GM12801 (cell line): ENCODE measurements around the gene RASGRP4.

Source experiments
- TF ChIP-seq, protein P1 (sequence below): IDR thresholded peaks from one replicate; pipeline ENCODE4 v1.5.1; 2011; ENCODE audit warnings: control low read depth; ENCODE audit not compliant: insufficient read length; ENCODE audit errors: extremely low read depth

Gene RASGRP4

DNA sequence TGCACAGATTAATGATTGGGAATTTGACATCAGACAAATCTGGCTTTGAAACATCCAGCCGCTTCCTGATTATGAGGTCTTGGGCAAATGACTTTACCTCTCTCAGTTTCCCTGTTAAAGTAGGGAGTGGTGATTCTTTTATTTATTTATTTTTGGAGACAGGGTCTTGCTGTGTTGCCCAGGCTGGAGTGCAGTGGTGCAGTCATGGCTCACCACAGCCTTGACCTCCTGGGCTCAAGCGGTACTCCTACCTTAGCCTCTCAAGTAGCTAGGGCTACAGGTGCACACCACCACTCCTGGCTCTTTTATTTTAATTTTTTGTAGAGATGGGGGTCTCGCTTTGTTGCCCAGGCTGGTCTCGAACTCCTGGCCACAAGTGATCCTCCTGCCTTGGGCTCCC is 49.0 kb downstream of the RASGRP4 start:
- TF ChIP-seq, protein P1, sequence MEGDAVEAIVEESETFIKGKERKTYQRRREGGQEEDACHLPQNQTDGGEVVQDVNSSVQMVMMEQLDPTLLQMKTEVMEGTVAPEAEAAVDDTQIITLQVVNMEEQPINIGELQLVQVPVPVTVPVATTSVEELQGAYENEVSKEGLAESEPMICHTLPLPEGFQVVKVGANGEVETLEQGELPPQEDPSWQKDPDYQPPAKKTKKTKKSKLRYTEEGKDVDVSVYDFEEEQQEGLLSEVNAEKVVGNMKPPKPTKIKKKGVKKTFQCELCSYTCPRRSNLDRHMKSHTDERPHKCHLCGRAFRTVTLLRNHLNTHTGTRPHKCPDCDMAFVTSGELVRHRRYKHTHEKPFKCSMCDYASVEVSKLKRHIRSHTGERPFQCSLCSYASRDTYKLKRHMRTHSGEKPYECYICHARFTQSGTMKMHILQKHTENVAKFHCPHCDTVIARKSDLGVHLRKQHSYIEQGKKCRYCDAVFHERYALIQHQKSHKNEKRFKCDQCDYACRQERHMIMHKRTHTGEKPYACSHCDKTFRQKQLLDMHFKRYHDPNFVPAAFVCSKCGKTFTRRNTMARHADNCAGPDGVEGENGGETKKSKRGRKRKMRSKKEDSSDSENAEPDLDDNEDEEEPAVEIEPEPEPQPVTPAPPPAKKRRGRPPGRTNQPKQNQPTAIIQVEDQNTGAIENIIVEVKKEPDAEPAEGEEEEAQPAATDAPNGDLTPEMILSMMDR: no peak

DNA sequence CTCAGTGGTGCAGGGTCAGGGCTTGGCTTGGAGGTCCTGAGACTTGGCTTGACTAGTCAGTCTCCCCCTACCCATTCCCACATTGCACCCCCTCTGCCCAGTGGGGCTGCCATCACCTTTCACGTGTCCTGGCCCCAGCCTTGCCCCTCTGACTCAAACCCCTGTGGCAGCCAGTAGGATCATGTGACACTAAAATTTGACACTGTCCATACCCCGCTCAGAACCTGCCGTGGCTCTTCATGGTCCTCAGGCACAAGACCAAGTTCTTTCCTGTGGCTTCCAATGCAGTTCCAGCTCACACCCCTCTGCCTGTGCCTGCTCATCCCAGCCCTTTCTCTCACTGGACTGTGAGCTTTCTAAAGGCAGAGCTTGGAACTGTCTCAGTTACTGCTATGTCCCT is 49.4 kb downstream of the RASGRP4 start:
- TF ChIP-seq, protein P1: no peak

DNA sequence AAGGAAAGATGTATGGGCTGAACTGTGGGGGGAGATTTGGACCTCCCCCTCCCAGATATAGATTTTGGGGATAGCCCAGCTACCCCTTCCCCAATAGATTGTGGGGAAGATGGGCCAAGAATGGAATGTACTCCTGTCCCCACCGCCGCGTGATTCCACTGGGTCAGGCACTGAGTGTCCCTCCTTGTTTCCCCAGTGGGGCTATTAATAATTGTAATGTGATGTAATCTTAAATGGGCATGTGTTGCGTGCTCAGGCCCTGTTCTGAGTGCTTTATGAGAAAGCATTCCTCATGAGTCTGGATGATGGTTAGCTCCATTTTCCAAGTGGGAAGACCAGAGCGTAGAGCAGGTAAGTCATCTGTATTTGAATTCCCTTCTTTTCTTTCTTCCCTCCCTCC is 50.3 kb downstream of the RASGRP4 start:
- TF ChIP-seq, protein P1: no peak

DNA sequence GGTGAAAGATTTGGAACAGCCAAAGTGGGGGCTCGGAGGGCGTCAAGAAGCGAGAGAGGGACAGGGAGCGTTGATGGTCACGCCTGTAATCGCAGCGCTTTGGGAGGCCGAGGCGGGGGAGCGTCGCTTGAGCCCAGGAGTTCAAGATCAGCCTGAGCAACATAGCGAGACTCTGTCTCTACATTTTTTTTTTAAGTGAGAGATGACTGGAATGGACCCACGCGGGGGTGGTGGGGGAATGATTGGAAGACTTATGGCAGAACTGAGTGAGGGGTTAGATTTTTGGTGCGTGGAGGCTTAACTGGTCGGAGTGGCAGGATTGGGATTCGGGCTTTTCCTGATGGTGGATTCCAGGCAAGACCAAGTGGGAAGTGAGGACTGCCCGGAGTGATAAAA is 50.9 kb downstream of the RASGRP4 start:
- TF ChIP-seq, protein P1: no peak

DNA sequence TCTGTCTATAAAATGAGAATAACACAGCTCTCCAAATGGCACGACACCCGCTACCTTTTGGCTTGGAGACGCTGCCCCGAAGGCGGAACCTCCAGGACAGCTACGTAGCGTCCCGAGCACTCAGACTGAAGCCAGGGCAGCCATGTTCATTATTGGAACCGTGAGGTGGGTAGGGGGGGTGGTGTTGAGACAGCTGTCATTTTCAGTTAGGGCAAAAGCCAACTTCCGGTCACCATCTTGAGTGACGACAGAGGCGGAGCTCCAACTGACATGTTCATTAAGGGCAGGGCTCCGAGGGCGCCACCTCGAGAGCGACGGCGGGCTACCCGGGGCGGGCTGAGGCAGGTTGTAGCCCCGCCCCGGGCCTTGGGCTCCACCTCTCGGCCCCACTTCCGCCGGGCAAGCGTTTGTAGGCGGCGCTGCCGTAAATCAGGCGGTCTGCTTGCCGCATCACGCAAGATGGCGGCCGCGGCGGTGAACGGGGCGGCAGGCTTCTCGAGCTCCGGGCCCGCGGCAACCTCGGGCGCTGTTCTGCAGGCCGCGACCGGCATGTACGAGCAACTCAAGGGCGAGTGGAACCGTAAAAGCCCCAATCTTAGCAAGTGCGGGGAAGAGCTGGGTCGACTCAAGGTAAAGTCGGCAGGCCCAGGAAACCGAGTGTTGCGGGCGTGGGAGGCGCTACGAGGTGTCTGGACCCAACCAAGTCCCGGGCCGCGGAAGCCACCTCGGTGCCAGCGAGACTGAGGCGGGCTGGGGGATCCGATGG is 51.5 kb downstream of the RASGRP4 start, which contains the start of gene PSMD8:
TSS of gene PSMD8 (plus strand) at position 240 of the 766 bp plus-strand sequence. CDS start at position 271, 31 bp downstream.
- TF ChIP-seq, protein P1: no peak

DNA sequence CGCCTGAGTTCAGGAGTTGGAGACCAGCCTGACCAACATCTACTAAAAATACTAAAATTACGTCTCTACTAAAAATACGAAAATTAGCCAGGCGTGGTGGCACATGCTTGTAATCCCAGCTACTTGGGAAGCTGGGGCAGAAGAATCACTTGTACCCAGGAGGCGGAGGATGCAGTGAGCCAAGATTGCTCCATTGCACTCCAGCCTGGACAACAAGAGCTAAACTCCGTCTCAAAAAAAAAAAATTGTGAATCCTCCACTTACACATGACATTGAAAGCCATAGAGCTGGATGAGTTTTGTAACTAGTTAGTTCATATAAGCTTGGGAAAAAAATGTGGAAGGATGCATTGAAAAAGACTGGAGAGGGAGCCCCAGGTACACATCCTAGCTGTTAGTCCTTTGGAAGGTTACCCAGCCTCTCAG is 52.1 kb downstream of the RASGRP4 start:
- TF ChIP-seq, protein P1: no peak

DNA sequence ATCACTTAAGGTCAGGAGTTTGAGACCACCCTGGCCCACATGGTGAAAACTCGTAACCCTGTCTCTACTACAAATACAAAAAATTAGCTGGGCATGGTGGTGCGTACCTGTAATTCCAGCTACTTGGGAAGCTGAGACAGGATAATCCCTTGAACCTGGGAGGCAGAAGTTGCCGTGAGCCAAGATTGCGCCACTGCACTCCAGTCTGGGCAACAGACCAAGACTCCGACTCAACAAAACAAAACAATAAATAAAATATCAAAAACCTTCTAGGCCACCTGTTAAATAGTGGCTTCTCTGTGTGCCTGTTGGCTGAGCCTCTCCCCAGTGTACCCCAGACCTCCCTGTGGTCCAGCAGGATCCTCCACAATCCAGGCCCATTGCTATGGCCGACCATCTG is 54.9 kb downstream of the RASGRP4 start:
- TF ChIP-seq, protein P1: no peak

DNA sequence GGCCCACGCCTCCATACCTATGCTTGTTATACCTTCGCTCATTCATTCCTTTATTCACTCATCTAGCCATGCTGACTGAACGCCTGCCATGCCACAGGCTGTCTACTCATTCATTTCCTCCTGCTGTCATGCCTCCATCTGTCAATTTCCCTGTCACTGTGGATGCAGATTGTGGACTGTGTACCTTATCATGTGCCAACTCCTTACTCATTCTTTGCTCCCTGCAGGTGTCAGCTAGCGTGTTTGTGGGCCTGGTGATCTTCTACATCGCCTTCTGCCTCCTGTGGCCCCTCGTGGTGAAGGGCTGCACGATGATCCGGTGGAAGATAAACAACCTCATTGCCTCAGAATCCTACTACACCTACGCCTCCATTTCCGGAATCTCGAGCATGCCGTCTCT is 55.7 kb downstream of the RASGRP4 start:
- TF ChIP-seq, protein P1: no peak
